Measurements from ENCODE around the gene INSRR. TPM values are rescaled to one million over a fixed set of nuclear protein-coding genes. Genes with fewer than 3 reads are reported as not detected.

Gene INSRR
- total RNA-seq, 1 donor from 2014 or later = 6.9 TPM

DNA sequence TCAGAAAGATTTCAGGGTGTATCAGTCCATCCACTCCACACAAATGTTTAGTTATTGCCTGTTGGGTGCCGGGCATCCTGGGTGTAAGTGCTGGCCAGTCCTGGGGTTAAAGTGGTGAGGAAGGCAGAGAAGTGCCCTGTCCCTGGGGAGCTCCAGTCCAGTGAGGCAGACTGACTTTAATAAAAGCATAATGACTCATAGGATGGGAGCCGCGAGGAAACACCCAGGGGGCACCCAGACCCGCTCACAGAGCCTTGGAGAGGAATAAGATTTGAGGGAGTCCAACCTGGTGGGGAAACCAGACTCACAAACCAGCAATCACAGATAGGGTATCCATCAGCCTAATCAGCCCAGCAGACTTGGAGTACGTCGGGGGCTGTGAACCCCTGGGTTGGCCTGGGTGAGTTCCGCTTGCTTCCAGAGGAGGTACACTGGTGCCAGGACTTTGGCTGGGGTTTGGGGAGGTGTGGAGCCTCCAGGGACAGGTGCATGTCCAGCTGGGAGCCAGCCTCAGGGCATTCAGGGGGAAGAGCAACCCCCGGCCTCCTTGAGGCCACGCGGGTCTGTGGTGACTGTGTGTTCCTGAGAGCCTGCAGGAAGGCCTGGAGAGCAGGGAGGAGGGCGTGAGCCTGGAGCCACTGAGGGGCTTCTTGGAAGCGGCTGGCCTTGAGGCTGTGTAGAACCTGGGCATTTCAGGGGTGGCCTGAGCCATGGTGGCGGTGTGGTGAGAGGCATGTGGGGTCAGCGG is 38.3 kb upstream of the INSRR start:
- Mint-ChIP-seq H3K36me3 (ENCODE audit: unreplicated experiment) (no peaks in the 10 kb centered on the region), H3K4me3 (ENCODE audit: unreplicated experiment) (no peak overlapping the region), H3K27ac (ENCODE audit: unreplicated experiment) (no peak overlapping the region), H3K27me3 (ENCODE audit: unreplicated experiment) (peaks cover 21% of the 10 kb centered on the region), H3K9me3 (ENCODE audit: unreplicated experiment) (peaks cover 3% of the 10 kb centered on the region), H3K4me1 (ENCODE audit: low read depth, unreplicated experiment) (peaks cover 6% of the 10 kb centered on the region)
- DNase-seq = no peak
- TF ChIP-seq, protein P1, sequence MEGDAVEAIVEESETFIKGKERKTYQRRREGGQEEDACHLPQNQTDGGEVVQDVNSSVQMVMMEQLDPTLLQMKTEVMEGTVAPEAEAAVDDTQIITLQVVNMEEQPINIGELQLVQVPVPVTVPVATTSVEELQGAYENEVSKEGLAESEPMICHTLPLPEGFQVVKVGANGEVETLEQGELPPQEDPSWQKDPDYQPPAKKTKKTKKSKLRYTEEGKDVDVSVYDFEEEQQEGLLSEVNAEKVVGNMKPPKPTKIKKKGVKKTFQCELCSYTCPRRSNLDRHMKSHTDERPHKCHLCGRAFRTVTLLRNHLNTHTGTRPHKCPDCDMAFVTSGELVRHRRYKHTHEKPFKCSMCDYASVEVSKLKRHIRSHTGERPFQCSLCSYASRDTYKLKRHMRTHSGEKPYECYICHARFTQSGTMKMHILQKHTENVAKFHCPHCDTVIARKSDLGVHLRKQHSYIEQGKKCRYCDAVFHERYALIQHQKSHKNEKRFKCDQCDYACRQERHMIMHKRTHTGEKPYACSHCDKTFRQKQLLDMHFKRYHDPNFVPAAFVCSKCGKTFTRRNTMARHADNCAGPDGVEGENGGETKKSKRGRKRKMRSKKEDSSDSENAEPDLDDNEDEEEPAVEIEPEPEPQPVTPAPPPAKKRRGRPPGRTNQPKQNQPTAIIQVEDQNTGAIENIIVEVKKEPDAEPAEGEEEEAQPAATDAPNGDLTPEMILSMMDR (IDR thresholded peaks at IDR 0.05; ENCODE audit: partially characterized antibody, unreplicated experiment) = no peak

DNA sequence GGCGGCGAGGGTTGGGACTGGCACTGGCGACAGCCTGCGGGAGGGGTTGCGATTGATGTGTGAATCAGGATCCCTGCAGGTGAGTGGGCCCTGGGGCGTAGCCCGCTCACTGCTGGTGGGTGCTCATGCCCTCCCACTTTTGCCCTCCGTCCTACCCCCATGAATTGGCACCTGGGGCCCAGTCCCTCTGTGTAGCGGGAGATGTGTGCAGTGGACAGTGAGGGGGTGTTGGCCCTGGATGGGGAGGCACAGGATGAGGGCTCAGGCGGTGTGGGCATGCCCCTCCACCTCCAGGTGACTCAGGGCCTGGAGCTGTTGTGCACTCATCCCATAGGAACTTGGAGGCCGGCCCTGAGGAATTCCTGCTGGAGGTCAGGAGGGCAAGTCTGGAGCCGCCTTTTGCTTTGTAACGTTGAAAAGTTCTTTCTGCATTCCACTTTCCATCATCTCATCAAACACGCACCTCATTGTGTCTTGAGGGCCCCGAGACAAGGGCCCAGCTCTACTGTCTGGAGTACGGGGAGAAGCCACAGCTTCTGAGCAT is 37.6 kb upstream of the INSRR start:
- Mint-ChIP-seq H3K27ac (ENCODE audit: unreplicated experiment) (no peak overlapping the region), H3K27me3 (ENCODE audit: unreplicated experiment) (peaks cover 27% of the 10 kb centered on the region), H3K36me3 (ENCODE audit: unreplicated experiment) (no peaks in the 10 kb centered on the region), H3K4me3 (ENCODE audit: unreplicated experiment) (no peak overlapping the region), H3K9me3 (ENCODE audit: unreplicated experiment) (peaks cover 2% of the 10 kb centered on the region), H3K4me1 (ENCODE audit: low read depth, unreplicated experiment) (peaks cover 6% of the 10 kb centered on the region)
- DNase-seq = peak; percentile 12
- TF ChIP-seq, protein P1 (IDR thresholded peaks at IDR 0.05; ENCODE audit: partially characterized antibody, unreplicated experiment) = no peak

DNA sequence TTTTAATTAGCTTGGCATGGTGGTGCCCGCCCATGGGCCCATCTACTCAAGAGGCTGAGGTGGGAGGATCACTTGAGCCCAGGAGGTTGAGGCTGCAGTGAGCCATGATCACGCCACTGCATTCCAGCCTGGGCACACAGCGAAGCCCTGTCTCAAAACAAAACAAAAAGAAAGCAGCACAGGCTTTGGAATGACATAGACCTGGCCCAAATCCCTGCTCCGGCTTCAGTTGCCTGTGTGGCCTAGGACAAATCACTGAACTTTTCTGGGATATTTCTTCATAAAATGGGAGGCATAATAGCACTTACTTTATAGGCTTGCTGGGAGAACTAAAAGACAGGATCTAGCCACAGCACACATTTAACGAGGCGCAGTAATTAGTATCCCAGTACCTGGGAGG is 37.0 kb upstream of the INSRR start:
- Mint-ChIP-seq H3K4me1 (ENCODE audit: low read depth, unreplicated experiment) (peaks cover 6% of the 10 kb centered on the region), H3K27ac (ENCODE audit: unreplicated experiment) (no peak overlapping the region), H3K9me3 (ENCODE audit: unreplicated experiment) (peaks cover 2% of the 10 kb centered on the region), H3K27me3 (ENCODE audit: unreplicated experiment) (peaks cover 28% of the 10 kb centered on the region), H3K4me3 (ENCODE audit: unreplicated experiment) (no peak overlapping the region), H3K36me3 (ENCODE audit: unreplicated experiment) (no peaks in the 10 kb centered on the region)
- TF ChIP-seq, protein P1 (IDR thresholded peaks at IDR 0.05; ENCODE audit: partially characterized antibody, unreplicated experiment) = no peak
- DNase-seq = no peak

DNA sequence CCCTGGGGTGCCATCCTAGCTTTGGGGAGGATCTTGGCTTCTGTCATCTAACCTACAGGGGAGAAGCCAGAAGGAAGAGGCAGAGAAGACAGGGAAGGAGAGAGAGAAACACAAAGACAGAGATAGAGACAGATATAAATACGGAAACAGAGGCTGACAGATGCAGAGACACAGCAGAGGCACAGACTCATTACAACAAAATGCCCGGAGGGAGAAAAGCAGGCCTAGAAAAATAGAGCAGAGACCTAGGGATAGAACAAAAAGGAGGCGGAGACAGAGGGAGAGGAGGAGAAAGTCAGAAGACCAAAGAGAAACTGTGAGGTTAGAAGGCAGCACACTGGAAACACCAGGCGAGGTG is 36.5 kb upstream of the INSRR start:
- no peak overlapping the region for H3K27ac Mint-ChIP-seq (ENCODE audit: unreplicated experiment)
- H3K4me3 Mint-ChIP-seq (ENCODE audit: unreplicated experiment) = peak overlapping the region; percentile 24
- TF ChIP-seq, protein P1 (IDR thresholded peaks at IDR 0.05; ENCODE audit: partially characterized antibody, unreplicated experiment) = no peak
- DNase-seq = no peak
- peaks cover 6% of the 10 kb centered on the region for H3K4me1 Mint-ChIP-seq (ENCODE audit: low read depth, unreplicated experiment)
- H3K36me3 Mint-ChIP-seq (ENCODE audit: unreplicated experiment) = no peaks in the 10 kb centered on the region
- H3K27me3 Mint-ChIP-seq (ENCODE audit: unreplicated experiment) = peaks cover 29% of the 10 kb centered on the region
- peaks cover 2% of the 10 kb centered on the region for H3K9me3 Mint-ChIP-seq (ENCODE audit: unreplicated experiment)

DNA sequence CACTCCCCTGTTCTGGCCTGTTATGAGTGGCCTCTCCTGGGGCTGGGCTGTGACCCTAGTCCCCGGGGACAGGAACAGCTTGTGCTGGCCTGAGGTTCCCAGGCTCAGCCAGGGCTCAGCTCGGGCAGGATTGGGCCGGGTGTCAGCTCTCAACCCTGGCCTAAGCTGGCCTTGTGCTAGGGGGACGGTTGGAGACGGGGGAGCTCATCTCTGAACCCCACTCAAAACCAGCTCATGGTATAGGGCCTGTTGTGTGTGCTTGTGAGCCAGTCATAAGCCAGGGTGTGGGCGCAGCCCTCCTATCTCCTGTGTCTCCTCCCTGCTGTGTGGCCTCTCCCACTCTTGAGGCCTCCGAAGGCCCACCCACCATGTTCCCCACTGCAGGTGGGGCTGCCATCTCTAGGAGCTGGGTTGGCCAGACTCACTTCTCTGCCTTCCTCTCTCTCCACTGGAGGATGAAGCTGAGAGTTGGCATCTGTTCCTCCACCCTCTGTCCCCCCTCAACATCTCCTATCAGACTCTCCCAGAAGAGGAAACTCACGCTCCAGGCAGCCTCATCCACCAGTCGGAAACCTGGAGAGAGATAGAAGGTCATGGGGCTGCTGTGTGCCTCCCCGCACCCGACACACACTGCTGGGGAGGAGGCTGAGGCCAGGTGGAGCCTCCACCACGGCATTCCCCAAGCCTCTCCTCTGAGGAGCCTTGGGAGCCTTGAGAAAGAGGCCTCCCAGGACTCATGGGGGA is 36.0 kb upstream of the INSRR start:
- TF ChIP-seq, protein P1 (IDR thresholded peaks at IDR 0.05; ENCODE audit: partially characterized antibody, unreplicated experiment) = no peak
- H3K9me3 Mint-ChIP-seq (ENCODE audit: unreplicated experiment) = peaks cover 4% of the 10 kb centered on the region
- peaks cover 33% of the 10 kb centered on the region for H3K27me3 Mint-ChIP-seq (ENCODE audit: unreplicated experiment)
- peak; percentile 29 for DNase-seq
- no peaks in the 10 kb centered on the region for H3K36me3 Mint-ChIP-seq (ENCODE audit: unreplicated experiment)
- H3K4me1 Mint-ChIP-seq (ENCODE audit: low read depth, unreplicated experiment) = peaks cover 8% of the 10 kb centered on the region
- no peak overlapping the region for H3K4me3 Mint-ChIP-seq (ENCODE audit: unreplicated experiment)
- no peak overlapping the region for H3K27ac Mint-ChIP-seq (ENCODE audit: unreplicated experiment)
